Panc1 (cell line): ENCODE data around the gene PCNX1.

Experiments
- CTCF ChIP-seq: fragments of 450-650 bp; IDR thresholded peaks from 2 replicates; pipeline ENCODE4 v1.5.1; 2017; ENCODE audit warnings: mild to moderate bottlenecking
- POLR2AphosphoS5 ChIP-seq: IDR thresholded peaks from 2 replicates; pipeline ENCODE4 v1.6.1; 2012; ENCODE audit warnings: mild to moderate bottlenecking, low read depth, low read length, moderate library complexity
- SIN3A ChIP-seq: IDR thresholded peaks from 2 replicates; pipeline ENCODE4 v1.6.1; 2012; ENCODE audit warnings: low read depth, mild to moderate bottlenecking, low read length, moderate library complexity, borderline replicate concordance; ENCODE audit not compliant: insufficient read depth

- no peak for TF ChIP-seq CTCF
- TF ChIP-seq SIN3A, result no peak
- no peak for TF ChIP-seq POLR2AphosphoS5
These were observed 9.8 kb upstream of the PCNX1 start for GRCh38 chr14:70897464-70897863.
